ENCODE measurements around the gene UGT3A2. TPM values are rescaled to one million over a fixed set of nuclear protein-coding genes. Genes with fewer than 3 reads are reported as not detected.

The UGT3A2 gene
- total and polyA plus RNA-seq, 2 experiments from 2014 or later, result 17.2 to 27.0 TPM

GRCh38 chr5:36057386-36057785 is 9.3 kb downstream of the UGT3A2 start (continued):
- TF ChIP-seq CREB1 (CRISPR knock-in tag; IDR thresholded peaks at IDR 0.05; ENCODE audit: low read depth) (no peak), ZNF114 (CRISPR knock-in tag; IDR thresholded peaks at IDR 0.05) (no peak), STAT1 (IDR thresholded peaks at IDR 0.05; ENCODE audit: unreplicated experiment) (no peak), CTCF (conservative IDR thresholded peaks at IDR 0.05; ENCODE audit: low read depth in 2 of 2) (no peak), ETS1 (IDR thresholded peaks at IDR 0.05) (no peak), ZNF331 (CRISPR knock-in tag; IDR thresholded peaks at IDR 0.05; ENCODE audit: low read depth) (no peak), POLR2AphosphoS5 (IDR thresholded peaks at IDR 0.05; ENCODE audit: low read depth) (no peak), JUNB (IDR thresholded peaks at IDR 0.05; ENCODE audit: unreplicated experiment) (no peak)

GRCh38 chr5:36056422-36056821 is 10.3 kb downstream of the UGT3A2 start:
- TF ChIP-seq ZNF331 (CRISPR knock-in tag; IDR thresholded peaks at IDR 0.05; ENCODE audit: low read depth), result no peak
- TF ChIP-seq ETS1 (IDR thresholded peaks at IDR 0.05), result no peak
- TF ChIP-seq ZNF462 (CRISPR knock-in tag; IDR thresholded peaks at IDR 0.05), result no peak
- TF ChIP-seq ZNF114 (CRISPR knock-in tag; IDR thresholded peaks at IDR 0.05), result no peak
- no peak for TF ChIP-seq POLR2AphosphoS5 (IDR thresholded peaks at IDR 0.05; ENCODE audit: low read depth)
- TF ChIP-seq EZH2phosphoT487 (IDR thresholded peaks at IDR 0.05; ENCODE audit: unreplicated experiment), result no peak
- TF ChIP-seq NANOG (IDR thresholded peaks at IDR 0.05; ENCODE audit: borderline replicate concordance), result no peak
- TF ChIP-seq EZH2 (IDR thresholded peaks at IDR 0.05; ENCODE audit: low read depth, unreplicated experiment), result no peak
- TF ChIP-seq STAT1 (IDR thresholded peaks at IDR 0.05; ENCODE audit: unreplicated experiment), result no peak
- no peak for TF ChIP-seq JUNB (IDR thresholded peaks at IDR 0.05; ENCODE audit: unreplicated experiment)
- TF ChIP-seq CREB1 (CRISPR knock-in tag; IDR thresholded peaks at IDR 0.05; ENCODE audit: low read depth), result no peak
- no peaks in the 10 kb centered on the region for H3K4me1 Mint-ChIP-seq
- DNase-seq (ENCODE audit: low spot score) (no peak), ATAC-seq (no peak)
- no peaks in the 10 kb centered on the region for H3K27me3 ChIP-seq (ENCODE audit: insufficient read depth)
- no peak overlapping the region for H3K27ac Mint-ChIP-seq
- H4K20me1 ChIP-seq (replicated peaks; ENCODE audit: insufficient read depth), result no peaks in the 10 kb centered on the region; the same call in 1 of the 2 replicates
- no peak overlapping the region for H3K4me3 Mint-ChIP-seq
- H3K79me2 ChIP-seq (replicated peaks; ENCODE audit: insufficient read depth), result no peaks in the 10 kb centered on the region
- no peaks in the 10 kb centered on the region for H3K27me3 Mint-ChIP-seq (ENCODE audit: insufficient read depth, low read depth, poor library complexity)
- H3K27ac ChIP-seq (ENCODE audit: low read depth), result no peak overlapping the region
- H3F3A ChIP-seq (replicated peaks; ENCODE audit: low read depth), result no peaks in the 10 kb centered on the region
- no peaks in the 10 kb centered on the region for H3K9me2 ChIP-seq (ENCODE audit: insufficient read depth)
- no peaks in the 10 kb centered on the region for H3K9me3 Mint-ChIP-seq
- no peak overlapping the region for H3K4me2 ChIP-seq
- no peak overlapping the region for H2AFZ ChIP-seq
- H3K4me1 ChIP-seq (ENCODE audit: insufficient read depth), result no peaks in the 10 kb centered on the region
- no peaks in the 10 kb centered on the region for H3K36me3 ChIP-seq (ENCODE audit: insufficient read depth)
- H3K36me3 Mint-ChIP-seq (ENCODE audit: low read depth), result no peaks in the 10 kb centered on the region; the same call in 2 of the 3 replicates
- no peak overlapping the region for H3K4me3 ChIP-seq
